DND-41 (cell line): ENCODE measurements around the gene IP6K3.

Experiments
- ATAC-seq: fragments of 200-7000 bp; cut with Tn5 transposase; 3 replicates; pipeline ENCODE4 v1.9.1; 2021; ENCODE audit warnings: low read depth; ENCODE audit not compliant: insufficient read depth
- DNase-seq: peaks from one replicate; pipeline ENCODE4 v3.0.0-alpha.2; 2020
- H2AFZ ChIP-seq: 2 replicates; pipeline ENCODE4 v1.6.0; 2012; ENCODE audit warnings: low read depth, low read length
- H3K27ac ChIP-seq: 2 replicates; pipeline ENCODE4 v1.5.1; 2012; ENCODE audit warnings: low read length, inconsistent platforms
- H3K27me3 ChIP-seq: fragments of 200-600 bp; sonication (generic); 2 replicates; pipeline ENCODE4 v1.6.0; 2012; ENCODE audit warnings: low read length, mild to moderate bottlenecking, inconsistent platforms; ENCODE audit not compliant: insufficient read depth, poor library complexity
- H3K36me3 ChIP-seq: 2 replicates; pipeline ENCODE4 v1.5.1; 2012; ENCODE audit warnings: low read length, inconsistent platforms; ENCODE audit not compliant: insufficient read depth
- H3K4me1 ChIP-seq: 2 replicates; pipeline ENCODE4 v1.5.1; 2012; ENCODE audit warnings: mild to moderate bottlenecking, low read length; ENCODE audit not compliant: insufficient read depth
- H3K4me2 ChIP-seq: 2 replicates; pipeline ENCODE4 v1.6.0; 2012; ENCODE audit warnings: mild to moderate bottlenecking, moderate library complexity, low read length, inconsistent platforms; ENCODE audit not compliant: insufficient read depth
- H3K4me3 ChIP-seq, 2 experiments: fragments of 200-600 bp in 1 of 2; shearing (Covaris generic) in 1 of 2; 2 replicates each; pipeline ENCODE4 v1.5.1; 2012 to 2016; ENCODE audit warnings: inconsistent platforms in 2 of 2, low read length in 2 of 2, mild to moderate bottlenecking in 2 of 2, low read depth in 1 of 2, moderate library complexity in 1 of 2
- H3K79me2 ChIP-seq: 2 replicates; pipeline ENCODE4 v1.6.0; 2012; ENCODE audit warnings: low read length, inconsistent platforms; ENCODE audit not compliant: insufficient read depth
- H3K9ac ChIP-seq: 2 replicates; pipeline ENCODE4 v1.6.0; 2012; ENCODE audit warnings: low read depth, mild to moderate bottlenecking, inconsistent platforms, low read length, moderate library complexity
- H3K9me3 ChIP-seq: 2 replicates; pipeline ENCODE4 v1.5.1; 2012; ENCODE audit warnings: low read length, moderate library complexity, mild to moderate bottlenecking, inconsistent platforms; ENCODE audit not compliant: insufficient read depth, severe bottlenecking
- H4K20me1 ChIP-seq: 2 replicates; pipeline ENCODE4 v1.6.0; 2012; ENCODE audit warnings: low read length; ENCODE audit not compliant: insufficient read depth
- CTCF ChIP-seq: IDR thresholded peaks from 2 replicates; pipeline ENCODE4 v1.5.1; 2012; ENCODE audit warnings: borderline replicate concordance, low read length, moderate library complexity, mild to moderate bottlenecking; ENCODE audit not compliant: poor library complexity, severe bottlenecking; ENCODE audit errors: extremely low read depth
- EZH2 ChIP-seq: IDR thresholded peaks from 3 replicates; pipeline ENCODE4 v1.6.1; 2012; ENCODE audit warnings: borderline replicate concordance, low read depth, mild to moderate bottlenecking, moderate library complexity, low read length, inconsistent platforms; ENCODE audit not compliant: severe bottlenecking

The IP6K3 gene

GRCh38 chr6:33717934-33718455 is 28.7 kb downstream of the IP6K3 start:
- H3K27ac ChIP-seq = no peak overlapping the region
- no peaks in the 10 kb centered on the region for H3K79me2 ChIP-seq
- no peaks in the 10 kb centered on the region for H3K9me3 ChIP-seq
- TF ChIP-seq CTCF (no peak), EZH2 (no peak)
- peaks cover 7% of the 10 kb centered on the region for H3K27me3 ChIP-seq
- DNase-seq (no peak), ATAC-seq (no peak)
- no peaks in the 10 kb centered on the region for H3K4me1 ChIP-seq
- H4K20me1 ChIP-seq = no peaks in the 10 kb centered on the region
- H3K4me2 ChIP-seq = no peak overlapping the region
- no peak overlapping the region for H2AFZ ChIP-seq
- no peak overlapping the region for H3K4me3 ChIP-seq
- no peaks in the 10 kb centered on the region for H3K36me3 ChIP-seq
- no peak overlapping the region for H3K9ac ChIP-seq

GRCh38 chr6:33716890-33717632 is 29.6 kb downstream of the IP6K3 start:
- no peak overlapping the region for H3K4me2 ChIP-seq

GRCh38 chr6:33716379-33716778 is 30.3 kb downstream of the IP6K3 start:
- Histone ChIP-seq H3K4me3 (no peak overlapping the region), H3K4me2 (no peak overlapping the region), H3K4me1 (peaks cover 7% of the 10 kb centered on the region), H3K36me3 (no peaks in the 10 kb centered on the region), H3K9ac (no peak overlapping the region), H3K9me3 (no peaks in the 10 kb centered on the region), H2AFZ (no peak overlapping the region), H3K27me3 (no peaks in the 10 kb centered on the region), H4K20me1 (no peaks in the 10 kb centered on the region), H3K27ac (no peak overlapping the region), H3K79me2 (no peaks in the 10 kb centered on the region)
- ATAC-seq (no peak), DNase-seq (no peak)
- TF ChIP-seq CTCF (no peak), EZH2 (no peak)

More at GRCh38 chr6:33716890-33717632, 29.6 kb downstream of the IP6K3 start:
- Histone ChIP-seq H3K36me3 (no peaks in the 10 kb centered on the region), H3K9me3 (no peaks in the 10 kb centered on the region), H3K4me1 (peaks cover 3% of the 10 kb centered on the region), H4K20me1 (no peaks in the 10 kb centered on the region), H3K9ac (no peak overlapping the region), H2AFZ (no peak overlapping the region), H3K27ac (no peak overlapping the region), H3K79me2 (no peaks in the 10 kb centered on the region), H3K27me3 (peaks cover 5% of the 10 kb centered on the region), H3K4me3 (no peak overlapping the region)
- DNase-seq = no peak
- no peak for TF ChIP-seq EZH2
- TF ChIP-seq CTCF = no peak
- ATAC-seq = no peak
